Mesothelial cell of epicardium (in vitro differentiated cells): ENCODE measurements around the gene DIP2C. TPM values are rescaled to one million over a fixed set of nuclear protein-coding genes. Genes with fewer than 3 reads are reported as not detected.
A peak's percentile ranks its signal among the peaks of the same experiment; 100 is the strongest.
"Not testable (repeated sequence)": the region's sequence is repeated elsewhere in the genome, so short reads cannot be mapped to it uniquely, and the experiment has no call there.

ENCODE experiments used
- DNase-seq, 2 experiments: peaks; one replicate each; pipeline ENCODE4 v3.0.0; 2021; ENCODE audit warnings: low spot score in 2 of 2; ENCODE audit not compliant: unreplicated experiment in 2 of 2
- H3K27ac Mint-ChIP-seq: 2 replicates; pipeline ENCODE4 v1.8.0; 2021; ENCODE audit warnings: mixed read lengths
- H3K27me3 Mint-ChIP-seq: 2 replicates; pipeline ENCODE4 v1.8.0; 2021; ENCODE audit warnings: low read depth, mixed read lengths
- H3K36me3 Mint-ChIP-seq: 2 replicates; pipeline ENCODE4 v1.8.0; 2021; ENCODE audit warnings: mixed read lengths
- H3K4me1 Mint-ChIP-seq: 2 replicates; pipeline ENCODE4 v1.8.0; 2021; ENCODE audit warnings: mixed read lengths
- H3K4me3 Mint-ChIP-seq: 2 replicates; pipeline ENCODE4 v1.8.0; 2021; ENCODE audit warnings: mild to moderate bottlenecking, moderate library complexity, mixed read lengths
- H3K9me3 Mint-ChIP-seq: 2 replicates; pipeline ENCODE4 v1.8.0; 2021; ENCODE audit warnings: mixed read lengths
- total RNA-seq: library from RNA; stranded (reverse); gene quantifications from 3 replicates; pipeline ENCODE4 v1.2.1, GENCODE V29; 2021
- TF ChIP-seq, protein P1 (sequence below): fragments of 200-600 bp; sonication (generic); IDR thresholded peaks from one replicate; pipeline ENCODE4 v1.5.0; 2021; ENCODE audit warnings: antibody characterized with exemption; ENCODE audit not compliant: unreplicated experiment

The DIP2C gene
- total RNA-seq, 1 donor from 2014 or later, result 30.3 TPM

DNA sequence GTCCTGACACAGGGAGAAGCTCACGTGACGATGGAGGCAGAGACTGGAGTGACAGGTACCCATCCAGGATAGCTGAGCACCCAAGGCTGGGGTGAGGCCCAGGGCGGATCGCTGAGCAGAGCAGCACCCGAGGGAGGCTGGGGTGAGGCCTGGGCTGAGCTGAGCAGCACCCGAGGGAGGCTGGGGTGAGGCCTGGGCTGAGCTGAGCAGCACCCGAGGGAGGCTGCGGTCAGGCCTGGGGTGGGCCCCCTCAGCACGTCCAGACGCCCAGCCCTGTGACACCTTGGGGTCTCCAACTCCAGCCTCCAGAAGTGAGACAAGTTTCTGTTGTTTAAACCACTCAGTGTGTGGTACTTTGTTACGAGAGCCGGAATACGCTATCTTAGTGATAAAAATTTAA is 318.0 kb downstream of the DIP2C start:
- Mint-ChIP-seq H3K27me3 (no peaks in the 10 kb centered on the region), H3K4me1 (peaks cover 77% of the 10 kb centered on the region), H3K9me3 (peaks cover 8% of the 10 kb centered on the region), H3K27ac (peak overlapping the region; percentile 96), H3K4me3 (no peak overlapping the region), H3K36me3 (peaks cover 21% of the 10 kb centered on the region)
- no peak for DNase-seq
- TF ChIP-seq, protein P1, sequence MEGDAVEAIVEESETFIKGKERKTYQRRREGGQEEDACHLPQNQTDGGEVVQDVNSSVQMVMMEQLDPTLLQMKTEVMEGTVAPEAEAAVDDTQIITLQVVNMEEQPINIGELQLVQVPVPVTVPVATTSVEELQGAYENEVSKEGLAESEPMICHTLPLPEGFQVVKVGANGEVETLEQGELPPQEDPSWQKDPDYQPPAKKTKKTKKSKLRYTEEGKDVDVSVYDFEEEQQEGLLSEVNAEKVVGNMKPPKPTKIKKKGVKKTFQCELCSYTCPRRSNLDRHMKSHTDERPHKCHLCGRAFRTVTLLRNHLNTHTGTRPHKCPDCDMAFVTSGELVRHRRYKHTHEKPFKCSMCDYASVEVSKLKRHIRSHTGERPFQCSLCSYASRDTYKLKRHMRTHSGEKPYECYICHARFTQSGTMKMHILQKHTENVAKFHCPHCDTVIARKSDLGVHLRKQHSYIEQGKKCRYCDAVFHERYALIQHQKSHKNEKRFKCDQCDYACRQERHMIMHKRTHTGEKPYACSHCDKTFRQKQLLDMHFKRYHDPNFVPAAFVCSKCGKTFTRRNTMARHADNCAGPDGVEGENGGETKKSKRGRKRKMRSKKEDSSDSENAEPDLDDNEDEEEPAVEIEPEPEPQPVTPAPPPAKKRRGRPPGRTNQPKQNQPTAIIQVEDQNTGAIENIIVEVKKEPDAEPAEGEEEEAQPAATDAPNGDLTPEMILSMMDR, result no peak

DNA sequence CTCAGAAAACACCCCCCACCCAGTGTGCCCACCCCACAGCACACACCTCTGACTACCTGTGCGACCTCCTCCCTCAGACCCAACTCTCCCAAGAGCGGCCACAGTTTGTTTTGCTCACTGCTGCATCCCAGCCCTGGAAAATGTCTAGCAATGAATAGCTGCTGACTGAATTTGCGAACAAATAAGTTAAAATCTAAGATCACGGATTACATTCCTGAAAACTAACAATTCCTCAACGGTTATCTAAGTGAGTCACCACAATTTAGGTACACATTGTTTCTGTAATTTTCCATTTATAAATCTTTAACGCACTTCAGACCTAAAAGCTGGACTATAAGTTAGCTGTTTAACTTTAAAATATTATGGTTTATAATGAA is 319.0 kb downstream of the DIP2C start:
- DNase-seq, result no peak
- Mint-ChIP-seq H3K4me1 (peaks cover 71% of the 10 kb centered on the region), H3K36me3 (peaks cover 22% of the 10 kb centered on the region), H3K4me3 (no peak overlapping the region), H3K27me3 (no peaks in the 10 kb centered on the region), H3K9me3 (peaks cover 4% of the 10 kb centered on the region), H3K27ac (peak overlapping the region; percentile 88)
- TF ChIP-seq, protein P1, result no peak

DNA sequence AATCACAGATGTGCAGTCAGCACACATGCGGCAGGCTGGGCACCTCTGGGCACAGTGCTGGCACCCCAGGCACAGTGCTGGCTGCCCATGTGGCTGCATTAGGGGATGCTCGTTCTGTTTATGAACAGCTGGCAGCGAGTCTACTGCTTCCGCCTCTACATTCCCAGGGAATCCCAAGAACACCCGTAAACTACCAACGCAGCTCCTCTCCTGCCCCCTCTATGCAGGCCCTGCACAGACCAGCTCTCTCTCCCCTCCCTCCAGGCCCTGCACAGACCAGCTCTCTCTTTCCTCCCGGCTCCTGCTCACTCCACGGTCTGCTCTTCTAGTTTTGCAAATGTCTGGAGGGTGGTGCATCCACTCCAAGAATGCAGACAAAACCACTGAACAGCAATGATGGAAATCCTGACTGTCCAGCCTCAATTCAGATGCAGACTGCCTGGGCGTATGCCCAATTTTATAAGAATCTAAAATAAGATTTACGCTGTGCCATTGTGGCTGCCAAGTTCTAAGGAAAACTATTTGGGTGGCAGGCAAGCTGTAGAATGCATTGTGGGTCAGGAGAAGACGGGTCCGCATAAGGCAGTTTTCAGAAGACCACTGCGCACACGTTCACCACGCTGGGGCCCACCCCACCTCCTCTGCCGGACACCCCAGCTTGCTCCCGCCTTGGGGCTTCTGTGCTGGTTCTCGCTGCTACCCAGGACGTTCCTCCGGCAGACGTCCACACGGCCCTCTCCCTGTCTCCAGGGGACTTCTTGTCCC is 319.6 kb downstream of the DIP2C start:
- no peaks in the 10 kb centered on the region for H3K9me3 Mint-ChIP-seq
- TF ChIP-seq, protein P1, result no peak
- peaks cover 67% of the 10 kb centered on the region for H3K4me1 Mint-ChIP-seq
- peak overlapping the region; percentile 88 for H3K27ac Mint-ChIP-seq
- no peaks in the 10 kb centered on the region for H3K27me3 Mint-ChIP-seq
- no peak for DNase-seq
- peaks cover 20% of the 10 kb centered on the region for H3K36me3 Mint-ChIP-seq
- peak overlapping the region; percentile 3 for H3K4me3 Mint-ChIP-seq

DNA sequence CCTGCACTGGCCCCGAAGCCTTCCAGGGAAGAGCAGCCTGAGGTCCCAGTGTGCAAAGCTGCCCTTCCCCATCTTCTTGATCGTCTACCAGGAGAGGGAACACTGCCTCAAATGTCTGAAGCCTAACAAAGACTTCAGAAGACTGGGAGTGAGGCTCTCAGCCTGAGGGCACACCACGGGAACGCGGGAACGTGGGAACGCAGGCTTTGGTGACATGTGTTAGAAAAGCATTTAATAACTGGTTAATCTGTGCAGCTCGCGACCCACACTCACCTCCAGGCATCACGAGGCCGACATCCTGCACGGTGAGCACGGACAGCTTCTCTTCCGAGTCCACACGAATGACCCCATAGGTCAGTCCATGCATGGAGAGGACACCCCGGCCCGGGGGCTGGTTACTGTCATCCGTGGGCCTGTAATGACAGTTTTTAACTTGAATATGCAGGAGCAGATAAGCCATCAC is 320.2 kb downstream of the DIP2C start:
- no peak overlapping the region for H3K4me3 Mint-ChIP-seq
- H3K4me1 Mint-ChIP-seq, result peaks cover 61% of the 10 kb centered on the region
- TF ChIP-seq, protein P1, result no peak
- peak overlapping the region; percentile 88 for H3K27ac Mint-ChIP-seq
- H3K27me3 Mint-ChIP-seq, result no peaks in the 10 kb centered on the region
- DNase-seq, result no peak
- H3K9me3 Mint-ChIP-seq, result no peaks in the 10 kb centered on the region
- peaks cover 19% of the 10 kb centered on the region for H3K36me3 Mint-ChIP-seq

DNA sequence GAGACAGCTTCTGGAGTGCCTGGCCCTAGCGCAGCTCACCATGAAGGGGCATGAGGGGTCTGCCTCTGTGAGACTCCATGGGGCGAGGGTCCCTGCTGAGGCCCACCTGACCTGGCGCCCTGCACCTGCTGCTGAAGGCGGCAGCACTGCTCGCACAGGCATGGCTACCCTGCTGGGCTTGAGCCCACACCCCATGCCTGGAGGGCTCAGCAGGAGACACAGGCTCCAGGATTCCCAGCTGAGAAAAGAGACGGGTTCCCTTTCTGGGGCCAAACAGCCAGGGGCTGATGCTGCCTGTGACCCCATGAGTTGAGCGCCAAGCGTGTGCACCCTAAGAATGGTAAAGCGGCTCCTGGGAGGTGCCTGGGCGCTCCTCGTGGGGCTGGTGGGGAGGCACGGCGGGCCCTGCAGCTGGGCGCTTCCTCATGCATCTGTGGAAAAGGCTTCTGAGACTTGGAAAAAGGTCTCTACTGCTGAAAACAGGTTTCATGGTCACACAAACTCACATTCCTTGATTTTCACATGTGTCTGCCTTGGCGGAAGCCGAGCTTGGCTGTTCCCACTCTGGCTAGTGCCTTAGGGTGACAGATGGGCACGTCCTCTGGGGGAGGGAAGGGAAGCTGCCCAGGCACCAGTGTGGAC is 320.8 kb downstream of the DIP2C start:
- TF ChIP-seq, protein P1, result no peak
- Mint-ChIP-seq H3K9me3 (no peaks in the 10 kb centered on the region), H3K27ac (peak overlapping the region; percentile 88), H3K27me3 (no peaks in the 10 kb centered on the region), H3K36me3 (peaks cover 23% of the 10 kb centered on the region), H3K4me3 (no peak overlapping the region), H3K4me1 (peaks cover 55% of the 10 kb centered on the region)
- DNase-seq, result no peak

DNA sequence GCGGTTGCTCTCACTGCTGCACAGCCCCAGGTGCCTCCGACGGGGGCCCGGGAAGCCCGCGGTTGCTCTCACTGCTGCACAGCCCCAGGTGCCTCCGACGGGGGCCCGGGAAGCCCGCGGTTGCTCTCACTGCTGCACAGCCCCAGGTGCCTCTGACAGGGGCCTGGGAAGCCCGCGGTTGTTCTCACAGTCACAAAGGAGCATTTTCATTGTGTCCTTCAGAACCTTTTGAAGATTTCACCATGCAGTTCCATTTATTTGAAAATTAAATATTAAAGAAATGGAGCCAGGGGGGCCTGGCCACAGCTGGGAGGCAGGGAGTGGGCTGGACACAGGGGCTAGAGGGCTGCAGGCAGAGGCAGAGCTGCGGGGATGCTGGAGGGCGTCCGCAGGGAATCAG is 321.4 kb downstream of the DIP2C start:
- Mint-ChIP-seq H3K27ac (peak overlapping the region; percentile 47), H3K4me1 (peaks cover 49% of the 10 kb centered on the region), H3K36me3 (peaks cover 26% of the 10 kb centered on the region)
- not testable (repeated sequence) for DNase-seq, H3K4me3 Mint-ChIP-seq, H3K9me3 Mint-ChIP-seq, H3K27me3 Mint-ChIP-seq
